ENCODE measurements around the gene DDX6.

- no peak for TF ChIP-seq CTCF (IDR thresholded peaks at IDR 0.05)
- TF ChIP-seq EZH2 (IDR thresholded peaks at IDR 0.05) = no peak
Measured at GRCh38 chr11:118771547-118772288, 19.2 kb downstream of the DDX6 start.

All from neural progenitor cell (in vitro differentiated cells).